Osteocyte (in vitro differentiated cells): ENCODE data around the gene MEGF11. TPM values are rescaled to one million over a fixed set of nuclear protein-coding genes. Genes with fewer than 3 reads are reported as not detected.

ENCODE experiments used
- DNase-seq: peaks from one replicate; pipeline ENCODE4 v3.0.0; 2021; ENCODE audit warnings: mixed read lengths; ENCODE audit not compliant: unreplicated experiment; ENCODE audit errors: extremely low spot score
- H3K27ac Mint-ChIP-seq: one replicate; pipeline ENCODE4 v1.8.0; 2021; ENCODE audit warnings: mild to moderate bottlenecking, mixed read lengths; ENCODE audit not compliant: unreplicated experiment
- H3K27me3 Mint-ChIP-seq: one replicate; pipeline ENCODE4 v1.8.0; 2021; ENCODE audit warnings: mixed read lengths; ENCODE audit not compliant: unreplicated experiment
- H3K36me3 Mint-ChIP-seq: one replicate; pipeline ENCODE4 v1.8.0; 2021; ENCODE audit warnings: mixed read lengths; ENCODE audit not compliant: unreplicated experiment
- H3K4me1 Mint-ChIP-seq: one replicate; pipeline ENCODE4 v1.8.0; 2021; ENCODE audit warnings: mixed read lengths; ENCODE audit not compliant: unreplicated experiment
- H3K4me3 Mint-ChIP-seq: one replicate; pipeline ENCODE4 v1.8.0; 2021; ENCODE audit warnings: mild to moderate bottlenecking, moderate library complexity, mixed read lengths; ENCODE audit not compliant: unreplicated experiment
- H3K9me3 Mint-ChIP-seq: one replicate; pipeline ENCODE4 v1.8.0; 2021; ENCODE audit warnings: mixed read lengths; ENCODE audit not compliant: unreplicated experiment
- total RNA-seq: library from RNA; stranded (reverse); gene quantifications from 2 replicates; pipeline ENCODE4 v1.2.1, GENCODE V29; 2021
- TF ChIP-seq, protein P1 (sequence below): fragments of 200-600 bp; sonication (generic); IDR thresholded peaks from 2 replicates; pipeline ENCODE4 v1.5.0; 2021; ENCODE audit warnings: antibody characterized with exemption, mild to moderate bottlenecking, moderate library complexity

MEGF11 gene
- total RNA-seq, 1 donor from 2014 or later, result not detected

DNA sequence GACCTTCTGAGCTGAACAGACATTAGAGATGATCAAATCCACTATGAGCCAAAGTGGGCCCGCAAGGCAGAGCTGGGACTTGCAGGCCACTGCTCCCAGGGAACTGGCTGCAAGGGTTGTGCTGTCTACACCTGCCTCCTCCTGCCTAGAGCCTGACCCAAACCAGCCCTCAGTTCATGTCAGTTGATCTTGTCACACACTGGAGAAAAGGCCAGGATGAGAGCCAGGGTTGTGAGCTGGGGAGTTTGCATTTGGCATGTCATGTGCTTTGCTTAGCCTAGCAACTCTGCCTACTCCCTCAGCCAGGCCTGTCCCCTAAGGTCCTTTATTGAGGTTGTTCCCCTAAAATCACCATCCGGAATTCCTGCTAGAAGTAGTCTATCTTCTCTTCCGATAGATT lies 316.5 kb downstream of the MEGF11 start:
- TF ChIP-seq, protein P1, sequence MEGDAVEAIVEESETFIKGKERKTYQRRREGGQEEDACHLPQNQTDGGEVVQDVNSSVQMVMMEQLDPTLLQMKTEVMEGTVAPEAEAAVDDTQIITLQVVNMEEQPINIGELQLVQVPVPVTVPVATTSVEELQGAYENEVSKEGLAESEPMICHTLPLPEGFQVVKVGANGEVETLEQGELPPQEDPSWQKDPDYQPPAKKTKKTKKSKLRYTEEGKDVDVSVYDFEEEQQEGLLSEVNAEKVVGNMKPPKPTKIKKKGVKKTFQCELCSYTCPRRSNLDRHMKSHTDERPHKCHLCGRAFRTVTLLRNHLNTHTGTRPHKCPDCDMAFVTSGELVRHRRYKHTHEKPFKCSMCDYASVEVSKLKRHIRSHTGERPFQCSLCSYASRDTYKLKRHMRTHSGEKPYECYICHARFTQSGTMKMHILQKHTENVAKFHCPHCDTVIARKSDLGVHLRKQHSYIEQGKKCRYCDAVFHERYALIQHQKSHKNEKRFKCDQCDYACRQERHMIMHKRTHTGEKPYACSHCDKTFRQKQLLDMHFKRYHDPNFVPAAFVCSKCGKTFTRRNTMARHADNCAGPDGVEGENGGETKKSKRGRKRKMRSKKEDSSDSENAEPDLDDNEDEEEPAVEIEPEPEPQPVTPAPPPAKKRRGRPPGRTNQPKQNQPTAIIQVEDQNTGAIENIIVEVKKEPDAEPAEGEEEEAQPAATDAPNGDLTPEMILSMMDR, result no peak
- Mint-ChIP-seq H3K4me3 (no peak overlapping the region), H3K36me3 (no peaks in the 10 kb centered on the region), H3K9me3 (no peaks in the 10 kb centered on the region), H3K4me1 (peaks cover 19% of the 10 kb centered on the region), H3K27me3 (peaks cover 10% of the 10 kb centered on the region), H3K27ac (no peak overlapping the region)
- no peak for DNase-seq

DNA sequence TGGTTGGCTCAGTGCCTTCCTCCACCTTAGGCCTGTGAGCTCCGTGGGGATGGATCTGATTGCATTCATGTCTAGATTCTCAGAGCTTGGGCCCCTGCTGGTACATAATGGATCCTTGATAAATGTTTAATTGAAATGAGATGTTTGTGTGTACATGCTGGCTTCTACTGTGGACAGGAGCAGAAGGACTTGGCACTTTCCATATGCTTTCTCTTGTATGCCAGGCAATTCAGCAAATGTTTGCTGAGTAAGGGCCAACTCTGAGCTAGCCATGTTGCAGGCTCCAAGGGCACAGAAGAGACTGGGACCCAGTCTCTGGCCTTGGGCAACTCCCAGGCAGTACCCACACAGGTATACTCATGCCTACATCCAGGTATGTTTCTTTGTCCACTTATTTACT lies 317.3 kb downstream of the MEGF11 start:
- DNase-seq, result no peak
- Mint-ChIP-seq H3K27ac (no peak overlapping the region), H3K9me3 (no peaks in the 10 kb centered on the region), H3K4me3 (no peak overlapping the region), H3K4me1 (peaks cover 19% of the 10 kb centered on the region), H3K36me3 (no peaks in the 10 kb centered on the region), H3K27me3 (peaks cover 11% of the 10 kb centered on the region)
- TF ChIP-seq, protein P1, result no peak

DNA sequence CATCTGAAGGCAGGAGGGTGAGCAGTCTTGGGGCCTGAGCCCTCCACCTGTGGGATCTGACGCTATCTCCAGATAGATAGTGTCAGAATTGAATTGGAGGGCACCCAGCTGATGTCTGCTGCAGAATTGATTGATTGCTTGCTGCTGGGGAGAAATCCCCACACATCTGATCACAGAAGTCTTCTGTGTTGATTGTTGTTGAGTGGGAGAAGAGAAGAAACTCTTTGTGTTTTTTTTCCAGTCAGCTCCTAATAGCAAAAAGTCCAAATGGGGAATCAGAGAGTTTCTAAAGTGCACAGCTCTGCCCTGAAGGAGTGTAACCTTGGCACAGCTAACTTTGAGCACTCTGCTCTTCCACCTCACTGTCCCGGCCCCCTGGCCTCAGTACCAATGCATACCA lies 318.2 kb downstream of the MEGF11 start:
- Mint-ChIP-seq H3K4me1 (peaks cover 12% of the 10 kb centered on the region), H3K27ac (no peak overlapping the region), H3K27me3 (peaks cover 11% of the 10 kb centered on the region), H3K4me3 (no peak overlapping the region), H3K9me3 (no peaks in the 10 kb centered on the region), H3K36me3 (no peaks in the 10 kb centered on the region)
- TF ChIP-seq, protein P1, result no peak
- DNase-seq, result no peak

DNA sequence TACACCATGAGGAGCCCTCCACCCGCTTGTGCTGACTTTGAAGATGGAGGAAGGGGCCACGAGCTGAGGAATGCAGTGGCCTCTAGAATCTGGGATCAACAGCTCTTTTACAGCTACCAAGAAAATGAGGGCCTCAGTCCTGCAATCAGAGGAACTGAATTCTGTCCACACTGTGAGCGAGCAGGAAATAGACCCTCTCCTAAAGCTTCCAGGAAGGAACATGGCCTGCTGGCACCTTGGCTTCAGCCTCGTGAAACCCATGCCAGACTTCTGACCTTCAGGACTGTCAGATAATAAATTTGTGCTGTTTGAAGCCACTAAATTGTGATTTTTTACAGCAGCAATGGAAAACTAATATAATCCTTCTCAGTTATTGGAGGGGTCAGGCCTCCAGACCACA lies 322.3 kb downstream of the MEGF11 start:
- H3K27me3 Mint-ChIP-seq, result peaks cover 11% of the 10 kb centered on the region
- H3K27ac Mint-ChIP-seq, result no peak overlapping the region
- no peak for DNase-seq
- no peak overlapping the region for H3K4me3 Mint-ChIP-seq
- TF ChIP-seq, protein P1, result no peak
- no peaks in the 10 kb centered on the region for H3K4me1 Mint-ChIP-seq
- H3K36me3 Mint-ChIP-seq, result no peaks in the 10 kb centered on the region
- no peaks in the 10 kb centered on the region for H3K9me3 Mint-ChIP-seq

DNA sequence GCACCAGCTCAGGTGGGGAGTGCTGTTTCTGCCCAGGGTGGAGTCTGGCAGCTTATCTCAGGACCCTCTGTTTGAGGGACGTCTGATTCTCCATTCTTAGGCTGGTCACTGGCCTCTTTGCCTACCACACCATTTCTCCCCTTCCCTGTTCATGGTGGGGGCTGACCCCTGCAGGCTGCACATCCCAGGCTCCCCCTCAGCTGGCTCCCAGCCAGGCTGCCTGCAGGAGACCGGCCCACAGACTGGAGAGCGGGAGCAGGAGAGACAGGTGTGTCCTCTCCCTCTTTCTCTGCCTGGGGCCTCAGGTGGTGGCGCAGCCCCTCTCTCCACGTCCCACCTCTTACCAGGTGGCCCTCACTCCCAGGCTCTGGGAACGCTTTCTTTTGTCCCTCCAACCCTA lies 323.4 kb downstream of the MEGF11 start:
- H3K27ac Mint-ChIP-seq, result no peak overlapping the region
- DNase-seq, result no peak
- TF ChIP-seq, protein P1, result no peak
- no peaks in the 10 kb centered on the region for H3K9me3 Mint-ChIP-seq
- no peaks in the 10 kb centered on the region for H3K4me1 Mint-ChIP-seq
- H3K4me3 Mint-ChIP-seq, result no peak overlapping the region
- peaks cover 11% of the 10 kb centered on the region for H3K27me3 Mint-ChIP-seq
- H3K36me3 Mint-ChIP-seq, result no peaks in the 10 kb centered on the region
